ENCODE results near the gene MAST1.
"Not testable (repeated sequence)": the region's sequence is repeated elsewhere in the genome, so short reads cannot be mapped to it uniquely, and the experiment has no call there.

MAST1 gene

GRCh38 chr19:12801466-12802266 is 36.6 kb upstream of the MAST1 start, which contains the start of the genes PRDX2 and THSD8:
PRDX2 (minus strand) TSS chr19:12801800; CDS start chr19:12801261, 539 bp downstream.
THSD8 (plus strand) TSS chr19:12802069; CDS start chr19:12802072, 3 bp downstream.
- DNase-seq = peak; percentile 65

- no peak for DNase-seq
Measured at GRCh38 chr19:12802267-12803106, 35.8 kb upstream of the MAST1 start.

DNA sequence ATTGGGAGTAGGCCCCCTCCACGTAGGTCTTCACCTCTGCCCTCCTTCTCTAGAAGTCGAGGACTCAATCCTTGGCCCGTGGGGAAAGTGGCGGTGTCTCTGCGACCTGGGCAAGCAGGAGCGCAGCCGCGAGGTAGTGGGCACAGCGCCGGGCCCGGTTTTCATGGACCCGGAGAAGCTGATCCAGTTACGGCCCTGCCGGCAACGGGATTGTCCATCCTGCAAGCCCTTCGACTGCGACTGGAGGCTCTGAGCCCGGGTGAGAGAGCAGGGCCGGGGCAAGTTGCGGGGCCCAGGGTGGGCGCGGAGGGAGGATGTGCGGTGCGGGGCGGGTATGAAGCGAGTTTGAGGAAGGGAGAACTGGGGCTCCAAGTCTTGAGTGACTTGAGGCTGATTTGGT is 34.3 kb upstream of the MAST1 start:
- no peak for DNase-seq

- peak; percentile 91 for DNase-seq
Measured at GRCh38 chr19:12806242-12807081, 31.9 kb upstream of the MAST1 start, which contains the start of gene RNASEH2A. RNASEH2A (plus strand) TSS chr19:12806584; CDS start chr19:12806674, 90 bp downstream.

DNA sequence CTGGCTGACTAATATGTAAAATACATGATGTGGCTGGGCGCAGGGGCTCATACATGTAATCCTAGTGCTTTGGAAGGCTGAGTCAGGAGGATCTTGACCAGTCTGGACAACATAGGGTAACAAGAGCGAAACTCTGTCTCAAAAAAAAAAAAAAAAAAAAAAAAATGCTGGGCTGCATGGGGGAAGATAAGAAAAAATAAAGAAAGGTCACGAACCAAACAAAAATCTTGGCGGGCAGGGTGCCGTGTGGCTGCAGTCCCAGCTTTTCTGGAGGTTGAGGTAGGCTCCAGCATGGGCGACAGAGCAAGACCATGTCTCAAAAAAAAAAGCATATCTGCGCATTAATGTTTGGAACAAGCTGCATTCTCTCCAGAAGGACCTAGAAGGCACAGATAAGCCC is 23.2 kb upstream of the MAST1 start:
- no peak for DNase-seq

GRCh38 chr19:12817188-12817587 is 21.1 kb upstream of the MAST1 start:
- not testable (repeated sequence) for DNase-seq

GRCh38 chr19:12817810-12818209 is 20.5 kb upstream of the MAST1 start:
- DNase-seq = not testable (repeated sequence)

GRCh38 chr19:12821761-12822160 is 16.6 kb upstream of the MAST1 start:
- DNase-seq = no peak

DNA sequence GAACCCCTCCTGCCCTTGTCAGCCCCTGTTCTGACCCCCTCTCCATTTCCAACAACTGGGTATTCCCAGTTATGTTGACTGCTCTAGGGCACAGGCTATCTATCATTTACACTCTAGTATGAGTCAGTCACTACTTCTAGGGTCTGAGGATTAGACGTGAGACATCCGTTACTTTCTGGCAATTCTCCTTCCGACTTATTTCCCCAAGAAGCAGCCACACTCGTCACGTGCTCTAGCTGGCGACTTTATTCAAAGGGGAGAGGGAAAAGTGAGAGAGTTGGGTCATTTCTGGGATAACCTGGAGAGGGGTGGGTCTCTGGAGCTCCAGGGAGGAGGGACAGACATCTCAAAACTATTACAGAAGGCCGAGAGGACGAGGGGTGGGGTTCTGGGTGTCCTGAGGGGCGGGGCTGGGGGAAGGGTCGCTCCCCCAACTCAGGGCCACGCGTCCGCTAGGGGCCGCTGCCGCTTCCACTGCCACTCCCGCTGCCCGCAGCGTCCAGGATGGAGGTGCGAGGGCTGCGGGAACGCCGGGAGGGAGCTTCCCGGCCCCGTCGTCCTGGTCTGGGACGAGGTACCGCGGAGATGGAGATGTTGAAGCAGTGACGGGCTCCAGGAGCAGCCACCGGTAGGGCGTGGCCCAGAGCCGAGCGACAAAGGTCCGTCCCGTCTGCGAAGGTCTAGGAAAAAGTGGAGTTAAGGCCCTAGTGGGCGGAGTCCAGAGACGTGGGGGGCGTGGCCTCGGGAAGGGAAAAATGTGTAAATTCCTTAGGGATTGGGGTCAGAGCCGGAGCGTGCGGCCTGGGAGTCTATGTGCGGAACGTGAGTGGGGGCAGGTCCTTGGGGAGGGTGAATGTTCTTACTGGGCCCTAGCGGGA is 12.8 kb upstream of the MAST1 start:
- DNase-seq = no peak

GRCh38 chr19:12828494-12828893 is 9.8 kb upstream of the MAST1 start:
- DNase-seq = no peak

DNA sequence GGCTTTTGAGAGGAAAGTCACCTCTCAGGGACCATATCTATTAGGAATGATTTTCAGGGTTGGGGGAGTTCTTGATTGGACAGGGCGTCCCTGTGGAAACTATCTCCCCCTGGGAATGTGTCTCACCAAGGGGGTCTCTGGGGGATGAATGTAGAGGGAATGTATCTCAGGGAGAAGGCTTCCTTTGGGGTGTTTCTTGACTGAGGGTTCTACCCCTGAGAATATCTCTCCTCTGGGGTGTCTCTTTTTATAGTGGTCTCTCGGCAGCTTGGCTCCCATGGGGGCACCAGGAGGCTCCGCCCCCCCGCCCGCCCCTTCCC is 4.9 kb upstream of the MAST1 start:
- no peak for DNase-seq

DNA sequence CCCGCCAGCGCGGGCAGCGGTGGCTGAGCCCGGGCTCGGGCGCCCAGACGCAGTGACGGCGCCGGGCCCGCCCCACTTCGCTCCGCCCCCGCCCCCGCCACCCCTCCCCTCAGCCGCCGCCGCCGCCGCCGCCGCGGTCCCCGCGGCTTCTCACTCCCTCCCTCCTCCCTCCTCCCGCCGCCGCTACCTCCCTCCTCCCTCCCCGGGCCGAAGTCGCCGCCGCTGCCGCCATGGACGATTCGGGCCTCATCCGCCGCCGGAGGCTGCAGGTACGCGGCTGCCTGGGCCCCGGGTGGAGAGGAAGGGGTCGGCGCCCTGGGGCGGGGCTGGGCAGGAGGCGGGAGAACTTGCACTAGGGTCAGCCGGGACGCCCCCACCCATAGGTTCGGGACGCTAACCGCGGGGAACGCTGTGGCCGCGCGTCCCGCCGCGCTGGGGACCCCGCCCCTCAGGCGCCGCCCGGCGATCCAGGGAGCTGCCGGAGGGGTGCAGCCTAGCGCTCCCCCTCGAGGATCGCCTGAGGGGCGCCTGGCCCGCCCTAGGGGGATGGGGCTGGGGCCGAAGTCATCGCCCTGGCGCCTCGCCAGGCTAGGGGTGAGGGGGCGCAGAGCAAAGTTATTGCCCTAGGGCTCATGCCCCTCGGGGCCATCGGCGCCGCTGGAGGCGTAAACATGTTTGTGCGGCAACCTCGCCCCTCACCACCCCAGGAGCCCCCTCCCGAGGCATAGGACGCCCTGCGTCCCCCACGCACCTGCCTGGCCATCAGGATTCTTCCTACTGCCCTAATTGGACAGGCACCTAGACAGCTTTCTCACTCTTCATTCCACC is 4.4 kb upstream of the MAST1 start:
- DNase-seq = peak; percentile 72

GRCh38 chr19:12834566-12834943 is 3.8 kb upstream of the MAST1 start, which contains the start of gene RTBDN:
RTBDN (minus strand) TSS chr19:12834579; CDS start chr19:12829979, 4,600 bp downstream.
- DNase-seq = no peak

DNA sequence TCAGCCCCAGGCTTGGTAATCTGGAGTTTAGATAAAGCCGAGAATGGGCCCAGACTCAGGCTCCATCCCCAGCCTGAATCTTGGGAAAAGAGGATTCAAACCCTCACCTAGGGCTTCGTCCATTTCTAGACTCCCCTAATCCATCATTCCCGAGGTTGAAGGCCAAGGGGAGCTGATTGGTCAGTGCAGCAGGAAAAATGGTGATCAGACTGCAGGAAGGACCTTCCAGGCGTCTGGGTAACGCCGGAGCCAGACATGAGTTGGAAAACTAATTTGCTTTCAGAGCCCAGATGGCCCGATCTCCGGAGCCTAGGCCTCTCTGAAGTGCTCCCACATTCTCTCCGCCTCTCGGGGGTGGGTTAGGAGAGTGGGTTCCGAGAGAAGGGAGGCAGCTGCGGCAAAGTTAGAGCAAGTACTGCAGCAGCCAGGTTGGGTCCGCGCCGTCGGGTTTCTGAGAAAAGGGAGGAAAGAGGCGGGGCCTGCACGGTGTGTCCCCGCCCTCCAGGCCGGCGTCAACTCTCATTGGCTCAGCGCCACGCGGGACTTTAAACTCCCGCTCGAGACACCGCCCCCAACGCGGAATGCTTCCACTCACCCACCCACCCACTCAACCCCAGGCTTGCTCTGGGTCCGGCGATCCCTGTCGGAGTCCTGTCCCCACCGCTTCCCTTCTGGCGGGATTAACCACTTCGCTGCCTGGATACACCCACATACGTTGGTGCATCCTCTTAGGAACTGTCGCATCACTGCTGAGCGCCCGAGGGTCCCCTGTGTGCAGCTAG is 3.1 kb upstream of the MAST1 start:
- DNase-seq = no peak

DNA sequence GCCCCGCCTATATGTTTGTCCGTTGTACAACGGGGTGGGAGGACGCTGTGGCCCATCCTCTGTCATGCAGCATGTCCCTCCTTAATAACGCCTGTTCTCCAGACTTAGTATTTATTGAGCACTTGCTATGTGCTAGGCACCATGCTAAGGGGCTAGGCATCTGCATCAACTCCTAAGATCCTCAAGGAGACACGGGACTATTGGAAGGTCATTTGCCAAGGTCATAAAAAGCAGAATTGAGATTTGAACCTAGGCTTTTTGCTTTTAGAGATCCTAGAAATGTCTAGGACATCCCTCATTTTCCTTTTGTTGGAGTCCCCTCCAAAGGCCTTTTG is 1.8 kb upstream of the MAST1 start:
- DNase-seq = no peak

- DNase-seq = no peak
Measured at GRCh38 chr19:12837225-12837624, 1.1 kb upstream of the MAST1 start.

- no peak for DNase-seq
Measured at GRCh38 chr19:12838886-12839756, 806 bp downstream of the MAST1 start.

GRCh38 chr19:12840091-12841079 is 2.1 kb downstream of the MAST1 start:
- DNase-seq = no peak
